ENCODE results near the gene PDHA1. TPM values are rescaled to one million over a fixed set of nuclear protein-coding genes. Genes with fewer than 3 reads are reported as not detected.

PDHA1 gene
- total and polyA plus RNA-seq, 2 of the 4 experiments (the other 2 are of a cell fraction) = 53.9 to 141 TPM

DNA sequence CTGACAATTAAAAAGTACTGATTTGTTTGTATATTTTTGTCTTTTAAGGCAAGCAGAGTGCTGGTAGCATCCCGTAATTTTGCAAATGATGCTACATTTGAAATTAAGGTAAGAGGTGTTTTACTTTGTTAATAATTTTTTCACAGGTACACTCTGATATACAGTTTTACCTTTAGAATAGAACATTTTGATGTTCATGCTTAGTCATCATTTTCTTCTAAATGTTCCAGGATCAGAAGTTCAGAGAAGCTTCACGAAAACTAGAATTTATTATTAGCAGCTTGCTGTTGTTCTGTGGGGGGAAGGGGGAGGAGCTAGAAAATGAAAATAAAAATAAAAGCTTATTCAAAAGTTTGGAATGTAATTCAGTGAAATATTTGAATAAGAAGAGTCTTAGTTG lies 5.5 kb downstream of the PDHA1 start:
- ChIA-PET POLR2A (ENCODE audit: unreplicated experiment) (no interaction called here), CTCF (interaction anchor here (0.6 kb wide), 1 partner anchor 390 kb away, joined by 3 read pairs; no protein-coding TSS in a partner anchor)
- Histone ChIP-seq H2AK9ac (replicated peaks; ENCODE audit: low read depth, low read length, poor library complexity) (no peak overlapping the region), H3K56ac (ENCODE audit: extremely low read depth, insufficient read depth, low read length) (no peak overlapping the region), H2AK5ac (ENCODE audit: low read depth, low read length) (no peak overlapping the region), H3K27me3 (ENCODE audit: control insufficient read depth, insufficient read depth, low read length) (no peaks in the 10 kb centered on the region), H4K20me1 (ENCODE audit: insufficient read depth, low read length) (peaks cover 3% of the 10 kb centered on the region; the same call in 1 of the 2 replicates), H3K27ac (ENCODE audit: insufficient read depth, low read length) (no peak overlapping the region), H3K4me2 (ENCODE audit: low read depth, low read length) (no peak overlapping the region), H2AFZ (replicated peaks; ENCODE audit: low read length, poor library complexity) (no peak overlapping the region), H3K4ac (ENCODE audit: low read depth, low read length) (no peak overlapping the region), H3K79me1 (ENCODE audit: low read depth in 1 of 2, low read length in 2 of 2) (no peaks in the 10 kb centered on the region; a peak in 1 of 4 replicates), H3K14ac (replicated peaks; ENCODE audit: low read depth, low read length) (no peak overlapping the region), H2BK20ac (ENCODE audit: low read depth, low read length) (no peak overlapping the region), H3K9ac (ENCODE audit: low read depth, low read length) (no peak overlapping the region), H3K36me3 (ENCODE audit: control insufficient read depth, insufficient read depth, low read length) (peaks cover 13% of the 10 kb centered on the region), H3K18ac (ENCODE audit: low read depth, low read length) (no peak overlapping the region), H3K9me3 (ENCODE audit: control insufficient read depth, insufficient read depth, low read length) (no peaks in the 10 kb centered on the region), H2BK120ac (ENCODE audit: low read depth, low read length) (no peak overlapping the region), H3K4me1 (ENCODE audit: control insufficient read depth, insufficient read depth, low read length) (no peaks in the 10 kb centered on the region), H3K23ac (ENCODE audit: low read depth, low read length) (no peak overlapping the region), H3K4me3 (ENCODE audit: insufficient read depth, low read depth, low read length) (no peak overlapping the region), H4K91ac (ENCODE audit: insufficient read depth, low read depth, low read length) (no peak overlapping the region), H2BK5ac (ENCODE audit: low read depth, low read length, poor library complexity, severe bottlenecking) (no peak overlapping the region), H4K5ac (ENCODE audit: low read depth, low read length) (no peak overlapping the region), H3K9me1 (ENCODE audit: insufficient read depth, low read length) (no peaks in the 10 kb centered on the region), H2BK15ac (ENCODE audit: low read depth, low read length) (no peak overlapping the region), H4K8ac (ENCODE audit: low read depth in 2 of 2, low read length in 2 of 2) (no peak overlapping the region)
- no peak for ATAC-seq (ENCODE audit: low read depth)
- WGBS, 2 experiments (ENCODE audit: extremely low coverage in 2 of 2, insufficient read length in 1 of 2) = no CpG with 5 or more reads among the region's 2 CpGs
- DNase-seq = no peak
- BruUV-seq (replicated peaks) = no TSS peak
- TF ChIP-seq BHLHE40 (IDR thresholded peaks at IDR 0.05; ENCODE audit: low read depth, low read length) (no peak), CEBPB (IDR thresholded peaks at IDR 0.05; ENCODE audit: low read depth, low read length) (no peak), MAFK (IDR thresholded peaks at IDR 0.05; ENCODE audit: low read depth, low read length) (peak; percentile 91)
- in situ Hi-C loops (cut with MboI; ENCODE audit: low sequenced_read_pairs) (no loop called here), intact Hi-C loops (cut with micrococcal nuclease) (no loop called here), dilution Hi-C loops (cut with HindIII; ENCODE audit: low sequenced_read_pairs, unreplicated experiment) (no loop called here)

Measured in IMR-90 (cell line).